ENCODE results near the gene ZBTB20. TPM values are rescaled to one million over a fixed set of nuclear protein-coding genes. Genes with fewer than 3 reads are reported as not detected.
A peak's percentile ranks its signal among the peaks of the same experiment; 100 is the strongest.

ZBTB20 gene
- total and polyA plus RNA-seq, 12 donors: 0.57 to 105 (median 86.8) TPM

DNA sequence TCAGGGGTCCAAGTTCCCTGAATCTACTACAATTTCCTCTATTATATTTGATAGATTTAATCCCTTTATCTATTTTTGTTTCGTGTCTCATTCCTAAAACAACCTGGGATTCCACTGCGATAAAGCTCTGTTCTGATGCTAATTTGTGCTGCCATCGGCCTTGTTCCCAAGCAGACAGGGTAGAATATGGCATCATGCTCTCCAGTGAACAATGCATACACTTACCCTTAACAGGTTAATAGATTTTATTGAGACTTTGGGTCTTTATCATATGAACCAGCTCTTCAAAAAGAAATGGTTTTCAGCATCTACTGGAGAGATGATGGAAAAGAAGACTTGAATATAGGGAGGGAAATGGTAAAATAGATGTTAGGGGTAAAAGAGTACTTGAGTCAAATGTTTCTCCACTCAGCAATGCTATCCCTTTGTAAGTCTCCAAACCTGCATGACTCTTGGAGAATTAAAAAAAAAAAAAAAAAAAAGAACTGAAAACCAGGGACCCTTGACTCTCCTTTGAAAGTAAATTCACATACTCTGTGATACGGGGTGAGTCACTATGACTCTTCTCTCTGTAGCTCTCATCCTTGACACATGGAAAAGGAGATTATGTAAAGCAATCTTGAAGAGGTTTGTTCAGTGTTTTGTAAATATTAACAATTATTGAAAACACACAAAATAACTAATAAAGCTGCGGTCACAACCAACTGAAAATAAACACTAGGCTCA lies 268.8 kb downstream of the ZBTB20 start:
- WGBS, 2 donors: 94 to 95% methylated on average over 5 of the region's 5 CpGs
- H3K9me3 ChIP-seq: no peaks in the 10 kb centered on the region
- H3K4me3 ChIP-seq: no peak overlapping the region
- peaks cover 0 to 52% (median 36%) of the 10 kb centered on the region in 9 donors for H3K4me1 ChIP-seq
- H3K36me3 ChIP-seq: no peaks in the 10 kb centered on the region
- ATAC-seq (no peak), DNase-seq (no peak)
- intact Hi-C loops (cut with DNase I): no loop called here
- H3K27ac ChIP-seq: no peak overlapping the region
- no peak for TF ChIP-seq CTCF (IDR thresholded peaks at IDR 0.05)
- no peaks in the 10 kb centered on the region for H3K27me3 ChIP-seq

DNA sequence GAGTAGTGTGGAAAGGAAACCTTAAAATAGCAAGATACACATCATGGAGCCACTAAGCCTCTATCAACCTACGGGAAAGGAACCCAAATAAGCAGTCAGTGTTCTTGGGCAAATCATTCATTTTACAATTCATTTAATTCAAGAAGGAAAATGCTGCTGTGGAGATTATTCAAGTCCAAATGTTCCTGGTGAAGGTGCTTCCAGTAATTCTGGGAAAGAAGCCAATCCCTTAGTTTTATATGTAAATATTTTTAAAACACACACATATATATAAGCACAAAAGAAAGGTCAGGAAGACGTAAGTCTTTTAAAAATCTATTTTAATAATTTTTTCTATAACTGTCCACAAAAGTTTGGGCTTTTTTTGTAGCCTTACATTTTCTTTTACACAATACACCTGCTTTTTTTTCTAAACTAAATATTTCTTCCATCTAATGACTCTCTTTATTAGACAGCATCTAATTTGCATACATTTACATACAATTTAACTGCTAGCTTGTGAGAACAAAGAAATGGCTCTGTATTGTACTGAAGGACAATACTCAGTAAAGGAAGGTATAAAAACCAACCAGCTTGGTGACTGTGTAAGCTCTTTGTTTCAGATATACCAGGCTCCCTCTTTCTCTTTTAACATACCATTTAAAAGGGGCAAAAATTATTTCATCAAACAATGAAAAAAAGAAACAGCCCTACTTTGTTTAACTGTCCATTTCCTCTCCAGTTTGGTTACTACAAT lies 269.5 kb downstream of the ZBTB20 start:
- no peaks in the 10 kb centered on the region for H3K27me3 ChIP-seq
- TF ChIP-seq CTCF (IDR thresholded peaks at IDR 0.05): no peak
- DNase-seq (no peak), ATAC-seq (no peak)
- H3K9me3 ChIP-seq: no peaks in the 10 kb centered on the region
- peaks cover 0 to 59% (median 38%) of the 10 kb centered on the region in 9 donors for H3K4me1 ChIP-seq
- WGBS, 2 donors: 64 to 76% methylated on average over 2 of the region's 2 CpGs
- no peak overlapping the region for H3K27ac ChIP-seq
- intact Hi-C loops (cut with DNase I): no loop called here
- H3K4me3 ChIP-seq: no peak overlapping the region
- no peaks in the 10 kb centered on the region for H3K36me3 ChIP-seq

DNA sequence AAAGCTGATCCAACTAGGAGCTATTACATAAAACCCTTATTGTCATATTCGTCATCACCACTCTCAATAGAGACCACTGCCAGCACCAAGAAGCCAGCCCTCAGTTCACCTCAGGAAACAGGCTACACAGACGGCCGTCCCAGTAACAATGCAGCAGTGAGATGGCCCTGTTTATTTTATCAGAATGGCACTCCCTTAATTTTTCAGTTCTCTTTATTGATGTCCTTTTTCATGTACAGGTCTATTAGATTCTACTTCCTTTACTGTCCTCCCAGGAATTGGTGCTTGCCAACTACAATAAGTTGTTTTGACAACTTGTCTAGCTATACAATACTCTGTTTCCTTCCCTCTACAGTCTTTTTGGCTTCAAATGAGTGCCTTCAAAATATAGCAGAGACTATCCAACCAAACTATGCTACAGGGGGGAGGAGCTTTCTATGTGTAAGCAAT lies 272.5 kb downstream of the ZBTB20 start:
- WGBS, 2 donors: 6 to 16% methylated on average over 3 of the region's 3 CpGs
- Histone ChIP-seq H3K4me1 (peaks cover 0 to 62% (median 37%) of the 10 kb centered on the region in 9 donors), H3K27me3 (no peaks in the 10 kb centered on the region), H3K27ac (peak overlapping the region in 8 of 10 donors; percentile 7 to 64 (median 34)), H3K36me3 (no peaks in the 10 kb centered on the region), H3K9me3 (no peaks in the 10 kb centered on the region), H3K4me3 (no peak overlapping the region)
- ATAC-seq (peak; percentile 38 to 84 (median 77)), DNase-seq (peak in 1 of 2 donors; percentile 18)
- intact Hi-C loops (cut with DNase I): no loop called here
- no peak for TF ChIP-seq CTCF (IDR thresholded peaks at IDR 0.05)

DNA sequence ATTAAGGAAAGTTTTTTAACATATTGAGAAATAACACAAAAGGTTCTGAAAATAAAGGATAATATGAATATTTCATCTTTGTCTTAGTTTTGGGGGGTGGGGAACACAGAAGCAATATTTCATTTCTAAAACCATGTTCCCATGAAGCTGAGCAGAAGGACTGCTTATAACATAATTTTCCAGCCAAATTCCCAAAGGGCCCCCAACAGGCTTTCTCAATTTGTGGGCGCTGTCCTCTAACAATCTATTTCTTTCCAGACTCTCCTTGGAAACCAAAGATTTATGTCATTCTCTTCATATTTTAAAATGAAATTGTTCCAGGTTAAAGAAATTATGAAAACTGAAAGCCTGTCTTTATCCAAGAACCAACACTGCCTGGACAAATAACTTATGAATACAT lies 273.5 kb downstream of the ZBTB20 start:
- Histone ChIP-seq H3K4me1 (peaks cover 0 to 62% (median 38%) of the 10 kb centered on the region in 9 donors), H3K27ac (peak overlapping the region in 4 of 10 donors; percentile 28 to 64 (median 44)), H3K9me3 (no peaks in the 10 kb centered on the region), H3K27me3 (no peaks in the 10 kb centered on the region), H3K36me3 (no peaks in the 10 kb centered on the region), H3K4me3 (no peak overlapping the region)
- 75 to 89% methylated on average over 1 of the region's 1 CpG for WGBS, 2 donors
- intact Hi-C loops (cut with DNase I): no loop called here
- no peak for TF ChIP-seq CTCF (IDR thresholded peaks at IDR 0.05)
- ATAC-seq (no peak), DNase-seq (no peak)

All from heart right ventricle (tissue), 16 donors.